GM19397 (cell line): ENCODE data around the gene EXOC4.

Experiments
- ATAC-seq: cut with Tn5 transposase; IDR thresholded peaks from one replicate; pipeline ENCODE4 v1.9.1; 2021; ENCODE audit warnings: mild to moderate bottlenecking, moderate library complexity; ENCODE audit not compliant: unreplicated experiment

EXOC4 gene

DNA sequence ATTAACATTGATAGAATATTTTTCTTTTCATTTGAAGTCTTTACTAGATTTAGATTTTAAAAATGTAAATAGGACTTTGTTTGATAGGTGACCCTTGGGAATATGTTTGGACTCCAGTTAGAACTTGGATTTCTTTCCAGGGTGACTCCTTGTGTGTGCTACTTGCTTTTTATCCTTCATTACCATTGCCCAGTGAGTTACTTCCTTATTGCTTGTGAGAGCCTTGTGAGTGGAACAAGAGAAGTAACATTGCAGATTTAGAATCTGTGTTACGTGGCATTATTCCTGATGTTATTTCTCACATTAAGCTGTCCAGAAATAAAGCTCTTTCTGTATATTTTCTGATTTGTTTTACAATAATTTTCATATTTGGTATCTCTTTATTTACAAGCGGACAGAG, 746.3 kb downstream of the EXOC4 start:
- ATAC-seq: no peak

DNA sequence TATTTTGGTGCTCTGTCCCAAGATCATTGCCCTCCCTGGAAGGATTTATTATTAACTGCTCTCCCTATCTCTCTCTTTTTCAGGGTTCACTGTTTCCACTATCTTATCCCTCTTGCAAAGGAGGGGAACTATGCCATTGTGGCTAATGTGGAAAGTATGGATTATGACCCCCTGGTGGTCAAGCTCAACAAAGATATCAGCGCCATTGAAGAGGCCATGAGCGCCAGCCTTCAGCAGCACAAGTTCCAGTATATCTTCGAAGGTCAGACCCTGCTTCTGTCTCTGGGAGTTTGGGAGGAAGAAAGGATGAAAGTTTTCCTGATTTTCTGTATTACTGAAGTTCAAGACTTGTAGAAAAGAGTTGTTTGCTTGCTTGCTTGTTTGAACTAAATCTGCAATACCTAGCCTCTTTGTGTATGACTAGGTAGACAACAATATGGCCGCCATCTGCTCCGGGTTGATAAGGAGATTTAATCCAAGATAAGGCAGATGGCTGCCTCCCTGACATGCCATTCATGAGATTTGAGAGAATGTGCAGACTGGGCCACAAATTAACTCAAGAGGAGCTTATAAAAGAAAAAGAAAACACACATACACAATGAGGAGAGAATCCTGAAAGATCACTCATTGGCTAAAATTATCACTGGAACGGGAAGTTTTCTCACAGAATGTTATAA, 752.1 kb downstream of the EXOC4 start:
- no peak for ATAC-seq

DNA sequence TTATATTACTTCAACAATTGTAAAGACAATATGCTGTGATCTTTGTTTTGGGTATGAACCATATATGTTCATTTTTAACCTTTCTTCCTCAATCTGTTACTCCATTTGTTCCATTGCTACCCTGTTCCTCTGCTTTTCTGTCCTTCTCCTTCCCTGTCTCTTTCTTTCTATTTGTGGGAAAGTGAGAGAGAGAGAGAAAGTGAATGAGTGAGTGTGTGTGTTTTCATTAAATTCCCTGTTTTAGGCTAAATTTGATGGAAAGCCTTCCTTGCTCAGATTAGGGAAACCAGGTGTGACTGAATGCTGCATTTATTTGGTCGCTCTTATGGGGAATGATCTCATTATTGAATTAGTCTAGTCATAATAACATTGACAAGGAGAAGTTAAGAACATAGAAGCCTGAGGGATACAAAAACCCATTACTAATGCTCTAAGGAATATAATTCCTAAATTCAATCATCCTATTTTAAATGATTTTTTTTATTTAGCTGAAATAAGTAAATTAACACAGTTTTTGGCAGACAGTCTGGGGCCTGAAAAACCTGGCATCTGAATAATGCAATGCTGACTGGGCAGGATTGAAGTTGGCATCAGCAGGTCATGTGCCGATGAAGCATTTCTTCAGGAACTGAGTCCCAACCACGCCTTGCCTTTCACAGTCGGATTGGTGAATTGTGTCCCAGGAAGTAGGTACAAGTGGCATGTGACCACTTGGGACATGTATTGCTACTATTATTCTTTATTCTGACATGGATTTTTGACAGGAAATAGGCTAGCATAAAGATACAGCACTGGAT, 756.6 kb downstream of the EXOC4 start:
- no peak for ATAC-seq

DNA sequence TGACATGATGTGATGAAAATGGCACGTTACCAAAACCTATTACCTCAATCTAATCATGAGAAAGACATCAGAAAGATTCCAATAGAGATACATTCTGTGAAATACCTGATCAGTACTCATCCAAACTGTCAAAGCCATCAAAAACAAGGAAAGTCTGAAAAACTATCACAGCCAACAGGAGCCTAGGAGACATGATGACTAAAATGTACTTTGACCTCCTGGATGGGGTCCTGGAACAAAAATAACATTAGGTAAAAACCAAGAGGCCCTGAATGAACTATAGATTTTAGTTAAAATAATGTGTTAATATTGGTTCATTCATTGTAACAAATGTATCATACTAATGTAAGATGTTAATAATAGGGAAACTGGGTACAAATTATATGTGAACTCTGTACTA, 760.4 kb downstream of the EXOC4 start:
- ATAC-seq: no peak

DNA sequence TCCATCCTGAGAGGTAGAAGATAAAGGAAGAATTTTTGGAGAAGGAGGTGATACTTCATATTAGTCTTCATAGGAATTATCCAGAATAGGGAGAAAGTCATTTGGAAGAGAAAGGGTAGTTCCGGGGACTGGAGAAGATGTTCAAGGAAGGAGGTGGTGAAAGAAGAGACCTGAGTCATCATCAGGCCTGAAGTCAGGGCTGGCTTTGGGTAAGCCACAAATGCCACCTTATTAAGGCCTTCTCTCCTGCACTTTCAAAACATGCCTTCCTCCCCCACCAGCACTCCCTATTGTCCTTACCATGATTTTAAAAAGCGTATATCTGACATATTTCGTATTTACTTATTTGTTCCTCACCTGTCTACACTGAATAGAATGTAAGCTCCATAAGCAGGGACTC, 762.1 kb downstream of the EXOC4 start:
- ATAC-seq: no peak

DNA sequence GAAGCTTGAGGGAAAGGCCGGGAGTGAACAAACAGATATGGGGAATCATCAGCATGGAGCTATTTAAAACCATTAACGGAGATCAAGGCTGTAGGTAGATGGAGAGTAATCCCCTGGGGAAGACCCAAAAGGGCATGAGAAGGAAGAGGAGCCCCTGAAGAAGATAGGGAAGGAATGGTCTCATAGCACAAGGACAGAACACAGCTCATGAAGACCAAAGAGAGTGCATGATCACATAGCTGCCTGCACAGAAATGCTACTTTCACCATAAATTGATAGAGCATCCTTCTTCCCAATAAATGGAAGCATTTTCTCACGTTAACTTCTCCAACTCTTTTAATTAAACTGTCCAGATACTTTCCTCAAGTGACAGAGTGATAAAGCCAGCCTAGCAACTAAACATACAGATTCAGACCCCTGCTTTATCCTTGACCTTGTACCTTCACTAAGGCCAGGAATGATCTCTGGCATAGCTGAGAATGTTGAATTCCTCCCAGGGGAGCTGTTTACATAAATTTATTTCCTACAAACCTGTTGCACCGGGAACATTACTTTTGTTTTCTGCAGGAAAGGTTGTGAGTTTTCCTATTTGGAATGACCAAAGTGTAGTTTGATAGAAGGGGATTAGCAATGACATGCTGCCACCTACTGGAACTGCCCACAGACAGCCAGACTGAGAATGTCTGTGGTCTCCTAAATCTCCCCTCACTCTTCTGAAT, 763.5 kb downstream of the EXOC4 start:
- ATAC-seq: no peak

DNA sequence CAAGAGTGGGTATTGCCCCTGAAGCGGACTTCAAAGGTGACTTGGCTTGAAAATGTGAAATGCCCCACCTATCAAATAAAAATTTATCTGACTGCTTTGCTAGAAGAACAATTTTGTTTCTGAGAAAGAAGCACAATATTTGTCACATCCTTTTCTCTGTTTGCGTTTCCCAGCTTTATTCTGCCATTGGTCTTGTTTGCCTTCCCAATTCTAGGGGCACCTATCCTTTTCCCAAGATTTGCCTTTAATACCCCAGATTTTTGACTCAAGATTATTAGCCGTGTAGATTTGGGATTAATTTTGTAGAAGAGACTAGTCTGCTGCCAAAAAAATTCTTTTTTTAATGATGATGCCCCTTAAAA, 764.0 kb downstream of the EXOC4 start:
- no peak for ATAC-seq

DNA sequence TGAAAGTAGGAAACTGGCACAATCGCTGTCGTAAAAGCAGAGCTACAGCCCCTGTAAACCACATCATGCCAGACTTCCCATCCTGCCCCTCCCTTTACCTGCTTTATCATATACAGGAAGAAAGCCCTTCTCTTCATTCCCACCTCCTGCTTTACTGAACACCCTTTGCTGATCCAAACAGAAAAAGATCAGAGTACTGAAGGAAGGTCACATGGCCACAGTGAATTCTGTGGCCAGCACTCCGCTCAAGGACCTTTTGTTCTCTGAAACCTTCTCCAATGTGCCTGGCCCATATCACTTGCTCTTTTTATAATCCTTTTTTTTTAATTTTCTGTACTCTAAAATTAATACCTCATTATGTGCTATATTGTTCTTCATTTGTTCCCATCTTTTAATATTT, 765.4 kb downstream of the EXOC4 start:
- ATAC-seq: no peak

DNA sequence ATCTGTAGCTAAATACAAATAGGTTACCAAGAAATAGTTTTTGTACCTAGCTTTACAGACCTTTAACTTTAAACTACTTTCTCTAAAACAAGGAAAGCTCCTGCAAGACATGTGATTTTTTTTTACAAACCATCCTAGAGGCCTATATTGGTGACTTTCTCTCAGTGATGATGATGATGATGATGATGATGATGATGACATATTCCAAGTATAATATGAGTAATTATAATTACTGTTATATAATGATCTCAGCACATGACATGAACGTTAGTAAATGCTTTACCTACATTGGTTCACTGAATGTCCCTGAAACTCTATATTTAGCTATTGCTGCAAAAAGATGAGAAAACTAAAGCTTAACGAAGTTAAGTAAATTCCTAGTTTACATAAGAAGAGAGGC, 766.4 kb downstream of the EXOC4 start:
- no peak for ATAC-seq

DNA sequence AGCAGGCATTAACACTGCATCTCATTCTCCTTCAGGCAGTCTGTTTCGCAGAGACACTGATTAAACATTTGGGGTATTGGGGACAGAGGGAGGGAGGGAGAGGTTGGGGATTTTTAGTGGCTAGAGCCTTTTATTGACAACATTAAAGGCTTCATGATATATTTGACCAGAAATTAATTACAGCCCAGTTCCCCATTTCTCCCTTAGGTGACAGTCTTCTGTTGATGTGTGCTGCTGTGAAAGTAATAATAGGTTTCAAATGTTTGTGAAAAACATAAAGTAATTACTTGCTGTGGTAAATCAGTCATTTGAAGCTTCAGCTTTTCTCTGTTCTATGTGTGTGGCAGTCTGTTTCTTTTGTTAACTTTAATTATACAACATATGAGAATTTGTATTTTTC, 769.0 kb downstream of the EXOC4 start:
- no peak for ATAC-seq

DNA sequence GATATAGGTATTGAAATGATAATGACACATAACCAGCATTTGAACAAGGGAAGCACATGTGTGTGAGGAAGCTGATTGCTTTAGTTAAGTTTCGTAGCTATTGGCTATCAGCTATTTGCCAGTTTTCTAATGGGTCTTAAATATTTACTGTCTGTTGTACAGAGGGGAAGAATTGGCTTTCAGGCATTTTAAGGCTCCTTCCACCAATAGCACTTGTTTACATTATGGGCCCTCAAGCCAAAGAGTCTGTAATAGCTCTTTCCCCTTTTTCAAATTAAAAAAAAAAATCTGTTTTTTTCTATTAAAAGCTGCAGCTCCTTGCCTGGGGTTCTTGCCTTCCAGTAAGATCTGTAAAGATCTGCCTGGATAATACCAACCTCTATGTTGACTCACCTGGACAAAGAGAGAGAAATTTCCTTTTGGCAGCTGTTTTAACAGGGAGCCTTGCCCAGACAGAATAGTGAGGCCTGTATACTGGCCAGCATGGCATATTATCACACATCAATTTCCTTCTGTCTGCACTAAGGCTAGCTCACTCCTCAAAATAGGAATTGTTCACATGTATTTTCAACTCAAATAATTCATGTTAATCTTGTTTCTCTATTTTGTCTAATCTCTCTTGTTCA, 769.5 kb downstream of the EXOC4 start:
- ATAC-seq: no peak

DNA sequence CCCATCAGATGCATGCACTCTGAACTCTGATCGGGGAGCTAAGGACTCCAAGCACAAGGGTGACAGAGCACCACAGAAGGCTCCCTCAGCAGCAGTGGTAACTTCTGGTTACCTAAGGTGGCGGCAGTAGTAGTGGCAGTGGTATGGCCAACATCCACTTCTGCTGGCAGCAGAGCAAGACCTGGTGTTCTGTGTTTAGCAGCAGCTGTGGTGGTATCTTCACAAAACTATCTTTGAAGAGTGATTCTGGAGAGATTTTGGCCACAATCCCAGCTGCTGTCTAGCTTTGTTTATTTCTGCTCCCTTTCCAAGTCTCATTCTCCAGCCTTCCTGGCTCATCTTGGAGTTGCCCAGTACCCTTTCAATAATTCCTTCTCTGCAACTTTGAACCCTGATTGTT, 771.9 kb downstream of the EXOC4 start:
- no peak for ATAC-seq

DNA sequence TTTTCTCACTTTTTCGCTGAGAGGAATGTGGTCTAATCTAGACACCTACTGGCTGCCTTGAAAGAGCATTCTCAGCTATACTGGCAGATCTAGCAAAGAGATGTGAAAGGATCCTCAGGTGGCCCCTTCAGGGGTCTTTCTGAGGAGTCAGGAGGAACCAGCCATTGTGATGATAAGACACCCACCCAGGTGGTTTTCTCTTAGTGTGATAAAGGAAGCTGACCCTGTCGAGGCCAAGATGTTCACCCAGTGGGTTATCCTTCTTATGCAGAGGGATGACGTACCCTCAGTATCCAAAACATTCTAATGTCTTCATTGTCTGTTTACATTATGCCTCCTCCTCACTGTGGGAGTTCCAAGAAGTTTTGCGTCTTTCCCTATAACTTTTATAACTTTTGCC, 776.0 kb downstream of the EXOC4 start:
- ATAC-seq: no peak

DNA sequence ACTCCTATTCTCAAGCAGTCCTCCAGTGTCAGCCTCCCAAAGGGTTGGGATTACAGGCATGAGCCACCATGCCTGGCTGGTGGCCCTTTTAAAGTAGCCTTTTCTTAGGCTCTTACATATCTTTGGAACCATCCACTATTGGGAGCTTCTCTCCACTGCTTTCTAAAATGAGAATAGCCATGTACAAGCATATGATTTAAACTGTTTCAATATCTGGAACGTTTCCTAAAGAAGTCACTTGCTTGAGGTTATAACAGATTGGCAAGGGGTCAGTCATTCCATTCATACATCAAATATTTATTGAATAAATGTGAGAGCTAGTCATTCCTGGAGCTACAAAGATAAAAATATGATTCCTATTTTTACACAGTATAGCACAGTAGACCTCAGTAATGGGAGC, 776.9 kb downstream of the EXOC4 start:
- no peak for ATAC-seq

DNA sequence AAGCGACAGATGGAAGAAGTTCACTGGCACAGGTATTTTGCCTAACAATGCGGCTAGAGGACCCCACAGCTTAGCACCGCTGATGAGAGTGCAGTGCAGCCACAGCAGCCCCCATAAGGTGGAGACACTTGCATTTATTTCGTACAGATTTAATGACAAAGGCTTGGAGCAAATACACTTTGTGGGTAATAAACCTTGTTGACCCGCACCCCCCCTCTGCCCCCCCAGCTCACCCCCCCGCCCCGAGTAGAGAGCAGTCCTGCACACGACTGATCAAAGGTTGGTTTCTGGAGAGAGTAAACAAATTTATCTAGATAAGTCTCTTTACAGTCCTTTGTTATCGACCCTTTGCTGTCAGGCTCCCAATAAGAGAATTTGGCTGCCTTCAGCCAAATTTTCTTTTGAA, 777.6 kb downstream of the EXOC4 start:
- ATAC-seq: no peak

DNA sequence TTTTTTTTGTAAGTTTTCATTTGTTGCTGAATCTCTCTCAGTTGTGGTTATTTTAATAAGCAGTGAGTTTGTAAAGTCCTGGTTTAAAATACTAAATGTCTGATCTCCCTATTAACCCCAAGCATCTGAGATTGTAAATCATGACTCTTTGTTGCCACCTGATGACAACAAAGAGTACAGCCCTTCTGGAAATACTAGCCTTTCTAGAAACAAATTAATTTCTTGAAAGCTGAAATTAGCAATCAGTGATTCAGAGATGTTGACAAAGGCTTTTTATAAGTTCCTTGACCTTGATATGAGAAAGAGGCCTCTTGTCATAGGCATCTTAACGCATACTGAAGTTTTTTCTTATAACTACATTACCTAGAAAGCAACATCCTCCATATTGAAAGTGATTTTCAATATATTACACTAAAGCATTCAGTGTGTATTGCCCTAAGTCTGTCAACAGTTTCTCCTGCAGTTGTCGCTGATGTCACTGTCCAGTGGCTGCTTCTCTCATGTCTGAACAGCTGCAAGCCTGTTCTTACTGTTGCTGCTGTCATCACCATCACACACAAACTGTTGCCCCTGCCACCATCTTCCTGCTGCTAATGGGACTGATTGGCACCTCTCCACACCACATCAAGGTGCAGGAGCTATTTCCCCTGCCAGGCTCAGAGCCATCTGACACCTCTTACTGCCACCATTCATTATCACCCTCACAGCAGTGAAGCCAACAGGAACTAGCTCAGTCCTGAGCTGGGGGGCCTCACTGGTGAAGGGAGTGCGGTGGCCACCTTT, 779.1 kb downstream of the EXOC4 start:
- ATAC-seq: no peak

DNA sequence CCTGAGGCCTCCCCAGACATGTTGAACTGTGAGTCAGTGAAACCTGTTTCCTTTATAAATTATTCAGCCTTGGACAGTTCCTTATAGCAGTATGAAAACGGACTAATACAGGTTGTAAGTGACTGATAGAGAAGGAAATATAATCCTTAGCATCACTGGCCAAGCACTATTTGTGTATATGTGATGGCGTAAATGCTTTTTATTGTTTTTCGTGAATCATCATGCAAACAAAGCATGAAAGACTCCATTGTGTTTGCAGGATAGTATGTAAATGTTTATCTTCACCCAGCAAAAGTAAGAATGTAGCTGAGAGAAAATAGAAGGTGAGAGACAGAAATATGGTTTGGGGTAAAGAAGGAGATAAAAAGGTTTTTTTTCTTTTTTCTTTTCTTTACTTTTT, 781.8 kb downstream of the EXOC4 start:
- no peak for ATAC-seq

DNA sequence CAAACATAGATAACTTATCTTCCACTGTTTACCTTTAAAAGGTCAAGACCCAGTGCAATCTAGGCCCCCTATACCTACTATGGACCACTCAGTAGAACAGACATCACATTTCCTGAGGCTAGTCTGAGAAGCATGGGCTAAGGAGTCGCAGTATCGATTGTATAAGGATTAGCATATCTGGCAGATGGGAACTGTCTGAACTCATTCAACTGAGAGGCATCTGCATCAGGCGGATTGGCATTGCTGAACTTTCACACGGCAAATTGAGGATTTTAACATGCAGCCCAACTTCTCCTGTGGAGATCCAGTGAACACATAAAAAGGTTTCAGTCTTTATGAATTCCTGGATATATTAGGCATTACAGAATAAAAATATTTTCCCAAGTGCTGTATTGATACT, 785.1 kb downstream of the EXOC4 start:
- ATAC-seq: no peak

DNA sequence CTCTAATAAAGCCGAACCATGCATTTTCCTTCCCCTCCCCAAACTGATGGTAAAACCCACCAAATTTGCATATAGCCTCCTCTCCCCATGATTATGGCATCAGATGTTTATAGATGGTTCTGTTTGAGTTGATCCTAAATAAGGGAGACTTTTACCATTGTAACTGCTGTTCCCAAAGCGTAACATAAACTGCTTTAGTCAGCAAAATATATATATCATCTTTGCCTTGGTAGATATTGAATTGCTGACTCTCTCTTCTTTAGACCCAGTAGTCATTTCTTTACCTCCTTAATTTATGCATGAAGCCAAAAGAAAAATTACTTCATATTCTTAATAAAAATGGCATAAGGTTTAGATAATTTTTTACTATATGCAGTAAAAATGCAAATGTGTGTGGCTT, 788.1 kb downstream of the EXOC4 start:
- no peak for ATAC-seq

DNA sequence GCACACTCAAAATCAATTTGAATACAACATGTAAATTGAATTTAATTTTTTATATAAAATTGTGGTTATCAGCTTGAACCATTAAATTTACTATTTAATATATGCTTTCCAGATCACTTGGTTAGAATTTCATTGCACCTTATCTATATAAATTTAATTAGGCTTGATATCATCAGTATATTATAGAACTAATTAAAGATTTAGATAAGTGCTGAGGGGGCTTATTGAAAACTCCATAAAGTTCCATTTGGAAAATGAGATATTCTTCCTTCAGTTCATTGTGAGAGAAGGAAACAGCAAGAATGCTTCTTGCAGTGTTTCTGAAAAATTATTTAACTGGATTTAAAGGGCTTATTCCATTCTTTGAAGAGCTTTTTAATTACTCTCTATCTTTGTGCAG, 788.6 kb downstream of the EXOC4 start:
- ATAC-seq: no peak

DNA sequence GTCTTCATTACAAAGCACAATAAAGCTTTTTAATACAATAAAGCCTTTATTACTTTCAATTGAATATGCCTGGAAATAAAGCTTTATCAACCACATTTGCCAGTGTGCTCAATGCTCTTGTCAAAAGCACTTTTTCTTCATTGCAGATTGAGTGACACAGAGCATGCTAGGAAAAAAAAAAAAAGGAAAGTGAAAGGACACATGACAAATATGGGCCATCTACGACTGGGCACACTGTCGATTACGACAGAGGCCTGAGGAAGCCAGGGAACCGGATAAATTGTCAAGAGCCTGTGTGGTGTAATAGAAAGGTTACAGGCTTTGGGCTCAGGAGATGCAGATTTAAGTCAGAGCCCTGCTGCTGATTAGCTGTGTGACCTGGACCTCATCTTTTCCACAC, 789.4 kb downstream of the EXOC4 start:
- no peak for ATAC-seq
